Effector CD4-positive, alpha-beta T cell (primary cell): Measurements from ENCODE around the gene OSBP2.

ENCODE experiments used
- DNase-seq: peaks from one replicate; pipeline ENCODE4 v3.0.0-alpha.2; 2020

OSBP2 gene

GRCh38 chr22:30885001-30885366, 190.3 kb downstream of the OSBP2 start:
- no peak for DNase-seq

GRCh38 chr22:30885591-30885990, 190.9 kb downstream of the OSBP2 start:
- DNase-seq = no peak

DNA sequence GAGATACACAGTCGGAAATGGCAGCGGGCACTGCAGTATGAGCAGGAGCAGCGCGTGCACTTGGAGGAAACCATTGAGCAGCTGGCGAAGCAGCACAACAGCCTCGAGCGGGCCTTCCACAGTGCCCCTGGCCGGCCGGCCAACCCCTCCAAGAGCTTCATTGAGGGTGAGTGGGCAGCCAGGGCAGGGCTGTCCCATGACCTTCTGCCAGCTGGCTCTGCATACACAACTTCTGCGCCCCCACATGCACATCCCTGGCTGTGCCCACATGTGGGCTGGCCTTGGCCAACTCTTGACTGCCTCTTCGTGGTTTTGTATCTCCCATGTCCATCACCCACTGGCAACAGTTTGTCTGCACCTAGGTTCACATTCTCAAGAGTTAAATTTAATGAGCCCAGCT, 192.8 kb downstream of the OSBP2 start:
- no peak for DNase-seq

- no peak for DNase-seq
Observed at GRCh38 chr22:30887861-30888260, 193.2 kb downstream of the OSBP2 start.

DNA sequence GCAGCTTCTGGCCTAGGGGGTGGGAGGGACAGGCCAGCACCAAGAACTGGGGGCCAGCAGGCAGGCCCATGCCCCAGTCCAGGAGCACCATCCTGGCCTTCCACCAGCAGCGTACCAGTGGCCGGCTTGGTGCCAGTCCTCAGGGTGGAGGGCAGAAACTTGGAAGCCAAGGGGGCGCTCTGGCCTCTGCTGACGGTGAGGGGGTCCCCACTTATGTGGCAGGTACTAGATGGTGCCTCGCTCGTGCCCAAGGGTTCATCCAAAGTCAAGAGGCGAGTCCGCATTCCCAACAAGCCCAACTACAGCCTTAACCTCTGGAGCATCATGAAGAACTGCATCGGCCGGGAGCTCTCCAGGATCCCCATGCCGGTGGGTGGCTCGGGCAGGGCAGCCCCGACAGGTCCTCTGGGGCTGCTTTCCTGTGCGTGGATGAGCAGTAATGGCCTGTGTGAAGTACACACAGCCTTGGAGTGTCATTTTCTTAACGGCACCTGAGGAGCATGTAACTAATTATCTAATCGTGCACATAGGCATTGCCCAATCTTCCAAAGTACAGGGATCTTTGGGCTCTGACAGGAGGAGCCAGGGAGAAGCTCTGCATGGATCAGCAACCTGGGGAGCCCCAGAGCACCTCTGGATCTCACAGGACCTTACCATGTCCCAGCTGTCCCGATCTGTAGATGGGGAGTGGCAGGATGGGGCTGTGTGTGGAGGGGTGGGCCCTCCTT, 194.8 kb downstream of the OSBP2 start:
- no peak for DNase-seq

GRCh38 chr22:30889996-30890480, 195.4 kb downstream of the OSBP2 start:
- no peak for DNase-seq

GRCh38 chr22:30890686-30891442, 196.2 kb downstream of the OSBP2 start:
- no peak for DNase-seq

- no peak for DNase-seq
Observed at GRCh38 chr22:30891443-30891755, 196.7 kb downstream of the OSBP2 start.

DNA sequence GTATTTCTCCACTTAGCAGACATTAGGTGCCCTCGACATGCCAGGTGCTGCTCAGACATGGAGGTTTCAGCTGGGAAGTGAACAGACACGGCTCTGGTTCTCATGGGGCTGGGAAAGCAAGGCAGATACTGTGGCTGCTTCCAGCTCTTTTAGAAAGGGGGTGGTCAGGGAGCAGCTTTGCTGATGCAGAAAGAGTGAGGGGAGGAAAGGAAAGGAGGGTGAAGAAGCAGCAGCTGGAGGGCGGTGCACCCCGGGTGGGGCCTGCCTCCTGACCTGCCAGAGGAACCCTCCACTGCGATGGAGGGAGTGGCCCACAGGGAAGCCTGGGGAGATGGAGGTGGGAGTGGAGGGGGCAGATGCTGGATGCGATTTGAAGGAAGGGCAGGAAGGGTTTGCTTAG, 197.1 kb downstream of the OSBP2 start:
- no peak for DNase-seq

DNA sequence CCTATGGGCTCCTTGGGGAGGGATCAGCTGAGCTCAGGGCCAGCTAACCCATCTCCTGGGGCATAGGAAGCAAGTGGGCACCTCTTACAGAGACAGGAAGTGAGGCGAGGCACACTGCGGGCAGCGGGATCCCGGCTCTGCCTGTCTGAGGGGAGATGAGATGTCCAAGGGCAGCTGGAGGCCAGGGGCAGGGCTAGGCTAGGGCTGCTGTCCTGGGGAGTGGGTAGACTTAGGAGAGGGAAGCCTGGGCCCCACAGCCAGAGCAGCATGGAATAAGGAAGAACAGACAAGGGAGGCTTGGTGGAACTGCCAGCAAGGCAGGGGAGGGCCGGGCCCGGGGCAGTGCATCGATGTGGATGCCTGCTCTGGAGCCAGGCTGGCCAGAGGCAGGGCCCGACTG, 197.6 kb downstream of the OSBP2 start:
- DNase-seq = no peak

DNA sequence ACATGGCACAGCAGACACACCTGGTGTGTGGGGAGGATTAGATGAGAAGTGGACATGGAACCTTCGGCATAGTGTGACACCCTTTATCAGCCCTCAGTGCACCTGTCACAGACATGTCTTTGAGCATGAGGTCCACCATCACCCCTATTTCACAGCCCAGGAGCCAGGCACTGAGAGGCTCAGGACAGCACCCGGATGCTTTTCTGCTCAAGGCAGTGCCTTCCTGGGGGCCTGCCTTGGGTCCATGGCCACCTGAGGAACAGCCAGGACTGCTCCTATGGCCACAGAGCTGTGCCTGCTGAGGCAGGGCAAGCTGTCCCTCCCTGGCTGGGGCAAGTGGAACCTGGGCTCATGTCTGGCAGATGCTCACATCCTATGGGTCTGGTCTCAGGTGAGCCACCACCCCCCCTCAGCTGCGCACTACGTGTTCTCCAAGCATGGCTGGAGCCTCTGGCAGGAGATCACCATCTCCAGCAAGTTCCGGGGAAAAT, 198.1 kb downstream of the OSBP2 start:
- no peak for DNase-seq

- DNase-seq = no peak
Observed at GRCh38 chr22:30893434-30894370, 199.0 kb downstream of the OSBP2 start.

DNA sequence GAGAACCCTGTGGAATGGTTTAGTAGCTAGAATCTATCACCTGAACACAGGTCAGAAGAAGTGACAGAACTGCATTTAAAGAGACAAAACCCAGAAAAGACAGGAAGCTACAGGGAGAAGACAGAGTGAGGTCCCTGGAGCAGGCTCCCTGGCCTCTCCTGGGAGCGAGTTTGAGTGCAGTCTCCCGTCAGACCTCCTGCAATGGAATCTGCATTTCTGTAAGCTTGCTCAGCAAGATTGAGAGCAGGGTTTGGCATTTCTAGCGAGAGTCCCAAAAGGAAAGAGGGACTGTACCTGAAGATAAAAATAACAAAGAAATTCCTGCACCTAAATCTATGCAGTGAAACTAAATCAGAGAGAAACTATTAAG, 199.7 kb downstream of the OSBP2 start:
- DNase-seq = no peak

- DNase-seq = no peak
Observed at GRCh38 chr22:30902496-30903357, 208.1 kb downstream of the OSBP2 start.

- DNase-seq = no peak
Observed at GRCh38 chr22:30903876-30904460, 209.3 kb downstream of the OSBP2 start.

DNA sequence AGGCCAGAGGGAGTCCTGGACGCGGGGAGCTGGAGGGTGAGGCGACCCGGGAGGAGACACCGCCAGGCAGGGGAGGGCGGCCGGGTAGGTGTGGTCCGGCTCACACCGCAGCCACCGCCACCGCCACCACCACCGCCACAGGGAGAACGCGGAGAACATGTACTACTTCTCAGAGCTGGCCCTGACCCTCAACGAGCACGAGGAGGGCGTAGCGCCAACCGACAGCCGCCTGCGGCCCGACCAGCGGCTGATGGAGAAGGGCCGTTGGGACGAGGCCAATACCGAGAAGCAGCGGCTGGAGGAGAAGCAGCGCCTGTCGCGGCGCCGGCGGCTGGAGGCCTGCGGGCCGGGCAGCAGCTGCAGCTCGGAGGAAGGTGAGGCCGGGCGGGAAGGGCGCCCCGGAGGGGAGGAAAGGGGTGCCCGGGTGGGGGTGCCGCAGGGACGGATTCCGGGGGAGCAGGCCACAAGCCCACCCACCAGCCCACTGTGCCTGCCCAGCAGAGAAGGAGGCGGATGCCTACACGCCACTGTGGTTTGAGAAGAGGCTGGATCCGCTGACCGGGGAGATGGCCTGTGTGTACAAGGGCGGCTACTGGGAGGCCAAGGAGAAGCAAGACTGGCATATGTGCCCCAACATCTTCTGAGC, 211.1 kb downstream of the OSBP2 start:
- DNase-seq = no peak

DNA sequence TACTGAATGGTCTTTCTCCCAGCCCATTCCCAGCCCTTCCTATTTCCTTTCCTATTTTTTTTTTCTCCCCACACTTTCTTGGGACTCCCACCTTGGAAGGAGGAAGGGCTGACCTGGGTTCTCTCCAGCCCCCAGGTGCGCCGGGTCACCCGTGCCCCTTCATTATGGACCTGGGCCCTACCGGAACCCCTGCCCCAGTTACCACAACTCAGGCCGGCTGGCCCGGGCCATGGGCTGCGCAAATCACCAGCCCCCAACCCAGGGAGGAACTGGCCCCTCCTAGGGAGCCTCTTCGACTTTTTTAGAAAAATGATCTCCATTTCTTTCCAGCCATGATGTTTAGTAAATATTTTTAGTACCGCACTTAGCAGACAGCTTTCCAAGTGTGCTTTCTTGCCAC, 211.7 kb downstream of the OSBP2 start:
- DNase-seq = no peak

DNA sequence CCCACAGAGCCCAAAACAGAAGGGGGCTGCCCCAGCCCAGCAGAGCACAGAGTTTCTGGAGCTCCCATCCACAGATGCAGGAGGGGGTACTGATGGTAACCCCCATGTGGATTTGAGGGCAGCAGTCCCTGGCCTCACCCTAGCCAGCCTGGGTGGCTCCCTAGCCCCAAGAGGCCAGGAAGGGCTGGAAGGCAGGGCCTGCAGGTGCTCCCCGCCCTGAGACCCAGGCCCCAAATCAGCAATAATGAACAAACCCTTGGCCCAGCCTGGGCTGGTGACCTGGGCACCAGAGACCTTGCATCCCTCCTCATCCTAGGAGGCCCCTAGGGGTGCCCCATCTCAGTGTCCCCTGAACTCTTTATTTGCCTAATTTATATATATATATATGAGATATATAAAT, 212.3 kb downstream of the OSBP2 start:
- no peak for DNase-seq

DNA sequence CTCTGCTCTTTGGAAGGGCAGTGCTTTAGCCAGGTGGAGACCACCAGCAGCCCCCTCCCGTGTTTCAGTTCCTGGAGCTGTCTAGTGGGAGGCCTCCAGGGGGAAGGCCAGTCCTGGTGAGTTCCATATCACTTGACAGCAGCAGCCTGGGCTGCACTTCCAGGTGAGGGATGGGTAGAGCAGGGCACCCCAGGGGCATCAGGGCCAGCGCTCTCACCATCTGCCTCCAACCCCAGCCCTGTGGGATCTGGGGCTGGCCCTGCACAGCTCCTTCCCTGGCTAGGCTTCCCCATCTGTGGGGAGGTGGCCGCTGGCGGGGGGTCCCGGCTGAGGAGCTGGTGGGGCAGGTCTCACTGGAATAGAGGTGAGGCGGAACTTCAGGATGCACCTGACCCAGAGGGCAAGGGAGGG, 213.4 kb downstream of the OSBP2 start:
- DNase-seq = no peak

DNA sequence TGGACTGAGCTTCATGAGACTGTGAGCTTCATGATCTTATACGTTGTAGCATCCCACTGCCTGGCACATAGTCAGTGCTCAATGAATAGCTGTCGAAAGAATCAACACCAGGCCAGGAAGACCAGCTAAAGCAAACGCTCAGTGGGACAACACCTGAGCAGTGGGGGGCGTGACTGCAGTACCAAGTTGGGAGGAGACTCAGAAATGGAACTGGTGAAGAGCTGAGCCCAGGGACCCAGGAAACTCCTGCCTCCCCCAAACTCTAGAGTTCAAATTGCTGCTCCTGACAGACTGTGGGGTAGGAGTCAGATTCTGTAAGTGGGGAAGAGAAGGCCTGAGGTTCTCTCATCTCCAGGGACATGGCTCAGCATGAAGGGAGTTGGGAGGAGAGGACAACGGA, 214.6 kb downstream of the OSBP2 start:
- no peak for DNase-seq

GRCh38 chr22:30910358-30910757, 215.7 kb downstream of the OSBP2 start:
- no peak for DNase-seq
